HCT116 (cell line): ENCODE results near the gene EHD4.

Source experiments
- CEBPB ChIP-seq: IDR thresholded peaks from 2 replicates; pipeline ENCODE4 v1.6.1; 2012; ENCODE audit warnings: low read depth
- CTCF ChIP-seq, 3 experiments: fragments of 200-600 bp in 1 of 3; sonication (generic) in 1 of 3; IDR thresholded peaks in 2 of 3; conservative IDR thresholded peaks in 1 of 3; 2 replicates each; pipeline ENCODE4 v1.5.1; 2012 to 2017; ENCODE audit warnings: low read depth in 2 of 3, low read length in 2 of 3, antibody characterized with exemption in 1 of 3, borderline replicate concordance in 1 of 3, control low read depth in 1 of 3, mild to moderate bottlenecking in 1 of 3, mixed read lengths in 1 of 3, mixed run types in 1 of 3, moderate library complexity in 1 of 3; ENCODE audit not compliant: insufficient read depth in 1 of 3
- EZH2 ChIP-seq: fragments of 200-600 bp; sonication (generic); IDR thresholded peaks from 2 replicates; pipeline ENCODE4 v1.6.1; 2017; ENCODE audit warnings: antibody characterized with exemption, mixed run types
- POLR2A ChIP-seq: IDR thresholded peaks from 2 replicates; pipeline ENCODE4 v1.7.0; 2011; ENCODE audit warnings: borderline replicate concordance; ENCODE audit not compliant: insufficient read depth, insufficient read length; ENCODE audit errors: extremely low read depth
- POLR2AphosphoS5 ChIP-seq: IDR thresholded peaks from 2 replicates; pipeline ENCODE4 v1.6.1; 2011; ENCODE audit warnings: mild to moderate bottlenecking, low read depth, low read length, moderate library complexity
- RAD21 ChIP-seq: IDR thresholded peaks from 2 replicates; pipeline ENCODE4 v1.6.1; 2012; ENCODE audit warnings: low read depth, mild to moderate bottlenecking
- REST ChIP-seq: IDR thresholded peaks from 2 replicates; pipeline ENCODE4 v1.6.1; 2012; ENCODE audit warnings: low read depth
- TCF7L2 ChIP-seq: IDR thresholded peaks from 2 replicates; pipeline ENCODE4 v1.7.0; 2011; ENCODE audit warnings: borderline replicate concordance, inconsistent platforms; ENCODE audit not compliant: insufficient read depth, insufficient read length; ENCODE audit errors: extremely low read depth
- ZNF274 ChIP-seq: fragments of 200-500 bp; sonication (Bioruptor generic); IDR thresholded peaks from 2 replicates; pipeline ENCODE4 v1.6.1; 2014; ENCODE audit warnings: mild to moderate bottlenecking, low read depth, low read length, inconsistent platforms

- TF ChIP-seq POLR2A (no peak), TCF7L2 (no peak), EZH2 (no peak), CTCF (IDR thresholded peaks at IDR 0.05 in 2 of 3, conservative IDR thresholded peaks at IDR 0.05 in 1 of 3; ENCODE audit: borderline replicate concordance in 1 of 3, insufficient read depth in 1 of 3, low read depth in 2 of 3, low read length in 2 of 3) (no peak), RAD21 (no peak), REST (no peak), ZNF274 (no peak), POLR2AphosphoS5 (no peak), CEBPB (no peak)
Observed at GRCh38 chr15:41880156-41880877, 92.0 kb downstream of the EHD4 start.
